GM19372 (cell line): ENCODE data around the gene SGSM1.

Experiments
- ATAC-seq: cut with Tn5 transposase; IDR thresholded peaks from one replicate; pipeline ENCODE4 v1.9.1; 2021; ENCODE audit warnings: mild to moderate bottlenecking, low read depth, moderate library complexity; ENCODE audit not compliant: unreplicated experiment

Gene SGSM1

DNA sequence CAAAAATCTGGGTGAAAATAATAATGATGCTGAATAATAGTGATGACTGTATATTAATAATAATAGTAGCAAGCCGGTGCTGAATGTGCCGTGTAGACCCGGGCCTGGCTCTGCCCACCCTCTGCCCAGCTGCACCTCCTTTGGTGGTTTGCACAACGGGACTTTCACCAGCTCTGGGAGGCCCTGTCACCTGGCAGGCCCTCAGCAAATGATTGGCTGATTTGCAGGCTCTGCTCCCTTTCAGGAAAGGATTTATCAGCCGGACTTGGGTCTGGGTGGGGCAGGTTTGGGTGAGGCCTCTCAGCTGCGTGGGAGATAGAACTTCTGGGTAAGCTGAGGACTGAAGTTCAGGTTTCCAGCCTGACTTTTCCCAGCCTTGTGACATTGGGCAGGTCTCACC, 167.9 kb downstream of the SGSM1 start:
- ATAC-seq, result no peak

DNA sequence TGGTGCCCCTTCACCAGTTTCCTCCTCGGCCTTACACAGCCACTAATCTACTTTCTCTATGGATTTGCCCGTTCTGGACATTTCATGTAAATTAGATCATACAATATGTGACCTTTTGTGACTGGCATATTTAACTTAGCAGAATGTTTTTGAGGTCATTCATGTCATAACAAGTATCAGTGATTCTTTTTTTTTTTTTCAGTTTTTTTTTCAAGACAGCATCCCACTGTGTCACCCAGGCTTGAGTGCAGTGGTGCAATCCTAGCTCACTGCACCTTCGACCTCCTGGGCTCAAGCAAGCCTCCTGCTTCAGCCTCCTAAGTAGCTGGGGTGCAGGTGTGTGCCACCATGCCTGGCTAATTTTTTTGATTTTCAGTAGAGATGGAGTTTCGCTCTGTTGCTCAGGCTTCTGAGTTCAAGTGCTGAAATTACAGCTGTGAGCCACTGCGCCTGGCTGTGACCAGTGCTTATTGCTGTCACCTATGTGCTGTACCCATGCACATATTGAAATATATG, 169.2 kb downstream of the SGSM1 start:
- no peak for ATAC-seq

DNA sequence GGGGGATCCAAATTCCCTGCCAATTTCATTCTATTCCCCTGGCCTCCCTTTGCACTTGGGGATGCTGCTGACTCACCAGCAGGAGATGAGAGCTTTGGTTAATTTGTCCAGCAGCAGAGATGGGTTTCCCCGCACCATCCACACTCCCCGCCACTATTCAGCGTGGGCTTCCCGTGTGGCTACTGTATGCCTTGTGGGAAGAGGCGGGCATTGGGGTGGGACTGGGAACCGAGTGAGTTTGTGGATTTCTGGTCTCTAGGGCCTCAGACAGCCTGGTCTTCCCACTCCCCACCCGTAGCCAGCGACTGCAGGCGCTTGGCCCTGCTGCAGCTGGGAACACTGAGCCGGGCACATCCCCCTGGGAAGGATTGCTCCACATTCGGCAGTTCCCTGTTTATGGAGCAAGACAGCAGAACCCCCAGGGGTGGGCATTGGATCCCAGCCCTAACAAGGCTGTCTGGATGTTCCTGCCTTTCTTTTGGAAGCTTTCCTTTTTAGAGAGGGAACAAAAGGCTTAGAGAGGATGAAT, 169.9 kb downstream of the SGSM1 start:
- ATAC-seq, result no peak

DNA sequence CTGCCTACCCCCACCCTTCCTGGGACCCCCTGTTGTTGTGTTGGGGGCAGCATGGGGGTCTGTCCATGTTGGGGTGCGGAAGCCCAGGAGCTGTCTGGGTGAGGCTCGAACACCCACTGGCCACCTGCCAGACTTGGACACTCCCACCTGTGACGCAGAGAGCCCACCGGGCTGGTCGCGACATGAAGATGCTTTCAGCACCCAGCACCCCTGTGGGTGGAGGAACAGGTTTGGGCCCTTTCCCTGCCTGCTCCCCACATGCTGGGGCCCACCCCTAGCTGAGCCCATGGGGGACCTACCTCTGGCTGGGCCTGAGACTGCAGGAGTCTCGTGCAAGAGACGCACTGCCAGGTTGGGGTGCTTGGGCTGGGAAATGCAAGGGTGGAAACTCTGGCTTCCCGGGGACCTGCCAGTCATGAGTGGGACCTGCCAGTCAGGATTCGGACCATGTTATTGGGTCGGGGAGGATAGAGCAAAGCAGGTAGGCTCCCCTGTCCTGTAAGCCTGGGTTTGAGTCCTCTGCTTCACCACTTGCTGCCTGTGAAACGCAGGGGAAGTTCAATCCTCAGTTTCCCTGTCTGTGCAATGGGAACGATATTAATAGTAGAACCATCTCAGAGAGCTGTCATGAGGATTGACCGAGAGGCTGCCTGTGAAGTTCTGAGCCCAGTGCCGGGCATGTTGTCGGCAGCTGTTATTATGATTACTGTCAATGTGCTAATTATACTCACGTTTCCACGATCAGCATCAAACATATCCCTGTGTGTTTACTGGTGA, 170.6 kb downstream of the SGSM1 start:
- ATAC-seq, result no peak
